Stimulated activated CD8-positive, alpha-beta memory T cell treated with anti-CD3 and anti-CD28 coated beads, Interleukin-4, amount 100 ng/mL, for 4 hours (primary cell): ENCODE data around the gene TMEM138.

Source experiments
- DNase-seq, 2 donors: peaks; one replicate each; pipeline ENCODE4 v3.0.0-alpha.2; 2020; ENCODE audit warnings: low read depth in 2 of 2, low spot score in 1 of 2

TMEM138 gene

GRCh38 chr11:61341706-61342105 lies 20.5 kb upstream of the TMEM138 start:
- no peak for DNase-seq

GRCh38 chr11:61342207-61342803 lies 19.9 kb upstream of the TMEM138 start:
- no peak for DNase-seq

GRCh38 chr11:61343792-61344745 lies 18.1 kb upstream of the TMEM138 start:
- DNase-seq = no peak

- DNase-seq = no peak
Measured at GRCh38 chr11:61345170-61345610, 17.0 kb upstream of the TMEM138 start.

- DNase-seq = no peak
Measured at GRCh38 chr11:61345954-61346843, 16.0 kb upstream of the TMEM138 start.

GRCh38 chr11:61347916-61348461 lies 14.2 kb upstream of the TMEM138 start:
- DNase-seq = no peak

GRCh38 chr11:61349189-61349751 lies 12.9 kb upstream of the TMEM138 start:
- no peak for DNase-seq

GRCh38 chr11:61349916-61350315 lies 12.3 kb upstream of the TMEM138 start:
- no peak for DNase-seq

- no peak for DNase-seq
Measured at GRCh38 chr11:61350336-61350735, 11.8 kb upstream of the TMEM138 start.

GRCh38 chr11:61350803-61351202 lies 11.4 kb upstream of the TMEM138 start:
- DNase-seq = no peak

- no peak for DNase-seq
Measured at GRCh38 chr11:61352038-61352437, 10.1 kb upstream of the TMEM138 start.

- DNase-seq = no peak
Measured at GRCh38 chr11:61353131-61354067, 8.8 kb upstream of the TMEM138 start.

- no peak for DNase-seq
Measured at GRCh38 chr11:61354208-61354607, 8.0 kb upstream of the TMEM138 start.

GRCh38 chr11:61356706-61357105 lies 5.5 kb upstream of the TMEM138 start:
- DNase-seq = no peak

GRCh38 chr11:61357233-61357893 lies 4.8 kb upstream of the TMEM138 start:
- no peak for DNase-seq

GRCh38 chr11:61357894-61358239 lies 4.3 kb upstream of the TMEM138 start:
- DNase-seq = no peak

- no peak for DNase-seq
Measured at GRCh38 chr11:61358566-61358965, 3.6 kb upstream of the TMEM138 start.

- no peak for DNase-seq
Measured at GRCh38 chr11:61359516-61359915, 2.7 kb upstream of the TMEM138 start.

GRCh38 chr11:61361237-61361740 lies 885 bp upstream of the TMEM138 start:
- no peak for DNase-seq
